Liver (tissue), 9 donors: Measurements from ENCODE around the gene ZNF217. TPM values are rescaled to one million over a fixed set of nuclear protein-coding genes. Genes with fewer than 3 reads are reported as not detected.
"Not testable (repeated sequence)": the region's sequence is repeated elsewhere in the genome, so short reads cannot be mapped to it uniquely, and the experiment has no call there.

Experiments used
- DNase-seq: peaks from one replicate; pipeline ENCODE4 v3.0.0-alpha.2; 2017; ENCODE audit warnings: low spot score
- H3K27ac ChIP-seq, 2 donors: one replicate each; pipeline ENCODE4 v1.7.0; 2013; ENCODE audit warnings: inconsistent platforms in 2 of 2, low read length in 2 of 2, control low read depth in 1 of 2, low read depth in 1 of 2, mild to moderate bottlenecking in 1 of 2
- H3K27me3 ChIP-seq, 4 donors: one replicate each; pipeline versions ENCODE4 v1.6.1 to v1.7.0; 2013; ENCODE audit warnings: low read length in 3 of 4, inconsistent platforms in 1 of 4, mild to moderate bottlenecking in 1 of 4, moderate library complexity in 1 of 4; ENCODE audit not compliant: control insufficient read depth in 4 of 4, insufficient read depth in 4 of 4
- H3K36me3 ChIP-seq, 4 donors: one replicate each; pipeline versions ENCODE4 v1.6.1 to v1.7.0; 2013; ENCODE audit warnings: low read length in 3 of 4, mild to moderate bottlenecking in 3 of 4, low read depth in 1 of 4, moderate library complexity in 1 of 4; ENCODE audit not compliant: control insufficient read depth in 4 of 4, insufficient read depth in 3 of 4
- H3K4me1 ChIP-seq, 4 donors: one replicate each; pipeline versions ENCODE4 v1.6.1 to v1.7.0; 2013; ENCODE audit warnings: low read length in 3 of 4, mild to moderate bottlenecking in 3 of 4, moderate library complexity in 1 of 4; ENCODE audit not compliant: control insufficient read depth in 4 of 4, insufficient read depth in 4 of 4
- H3K4me3 ChIP-seq, 3 donors: one replicate each; pipeline versions ENCODE4 v1.6.1 to v1.7.0; 2013; ENCODE audit warnings: low read length in 3 of 3, control low read depth in 1 of 3, low read depth in 1 of 3, mild to moderate bottlenecking in 1 of 3
- H3K9ac ChIP-seq, 2 donors: one replicate each; pipeline ENCODE4 v1.7.0; 2013; ENCODE audit warnings: low read length in 2 of 2, mild to moderate bottlenecking in 2 of 2, moderate library complexity in 2 of 2, control low read depth in 1 of 2, low read depth in 1 of 2
- H3K9me3 ChIP-seq, 4 donors: one replicate each; pipeline versions ENCODE4 v1.6.1 to v1.7.0; 2013; ENCODE audit warnings: low read length in 3 of 4; ENCODE audit not compliant: control insufficient read depth in 4 of 4
- EGR1 ChIP-seq, 2 donors: IDR thresholded peaks; 2 replicates each; pipeline ENCODE4 v1.6.1; 2016 to 2018; ENCODE audit warnings: antibody characterized with exemption in 2 of 2, low read depth in 2 of 2
- FOXA1 ChIP-seq: IDR thresholded peaks from 2 replicates; pipeline ENCODE4 v1.6.1; 2016; ENCODE audit warnings: antibody characterized with exemption
- FOXA2 ChIP-seq: IDR thresholded peaks from 2 replicates; pipeline ENCODE4 v1.6.1; 2016; ENCODE audit warnings: antibody characterized with exemption
- GABPA ChIP-seq, 2 donors: IDR thresholded peaks in 1 of 2; conservative IDR thresholded peaks in 1 of 2; 2 replicates each; pipeline ENCODE4 v1.6.1; 2016; ENCODE audit warnings: antibody characterized with exemption in 2 of 2, mild to moderate bottlenecking in 1 of 2, moderate library complexity in 1 of 2
- HNF4A ChIP-seq, 2 donors: conservative IDR thresholded peaks; 2 replicates each; pipeline ENCODE4 v1.6.1; 2016; ENCODE audit warnings: antibody characterized with exemption in 2 of 2, mild to moderate bottlenecking in 2 of 2
- HNF4G ChIP-seq: IDR thresholded peaks from 2 replicates; pipeline ENCODE4 v1.6.1; 2016; ENCODE audit warnings: antibody characterized with exemption
- JUND ChIP-seq, 2 donors: IDR thresholded peaks; 2 replicates each; pipeline ENCODE4 v1.6.1; 2016; ENCODE audit warnings: antibody characterized with exemption in 2 of 2
- NR2F2 ChIP-seq: IDR thresholded peaks from 2 replicates; pipeline ENCODE4 v1.6.1; 2016; ENCODE audit warnings: antibody characterized with exemption
- RAD21 ChIP-seq, 2 donors: IDR thresholded peaks; 2 replicates each; pipeline ENCODE4 v1.6.1; 2016; ENCODE audit warnings: antibody characterized with exemption in 2 of 2, mild to moderate bottlenecking in 2 of 2
- RXRA ChIP-seq, 2 donors: IDR thresholded peaks; 2 replicates each; pipeline ENCODE4 v1.6.1; 2017 to 2018; ENCODE audit warnings: antibody characterized with exemption in 2 of 2, mild to moderate bottlenecking in 1 of 2
- SP1 ChIP-seq: IDR thresholded peaks from 2 replicates; pipeline ENCODE4 v1.6.1; 2018; ENCODE audit warnings: antibody characterized with exemption, mild to moderate bottlenecking
- TAF1 ChIP-seq: conservative IDR thresholded peaks from 2 replicates; pipeline ENCODE4 v1.6.1; 2016; ENCODE audit warnings: antibody characterized with exemption, mild to moderate bottlenecking
- WGBS: extraction: QIAGEN DNeasy Blood & Tissue Kit; methylation state at CpG from one replicate; pipeline ENCODE4 v1.1.7; 2013; 5-methylcytosine and 5-hydroxymethylcytosine counted together
- polyA plus RNA-seq, 2 donors: library from polyadenylated mRNA; stranded (reverse) in 1 of 2; unstranded in 1 of 2; fragments of 200-250 nt in 1 of 2; fragments of >200 nt in 1 of 2; fragmentation: Nextera tagmentation in 1 of 2; extraction: Ambion mirVana in 1 of 2; gene quantifications; one replicate each; pipeline versions ENCODE4 v1.2.1 to v1.2.3, GENCODE V29; 2013 to 2015
- total RNA-seq, 2 donors: library from RNA; depleted of rRNA; stranded (reverse); fragments of >200 nt; gene quantifications; one replicate each; pipeline ENCODE4 v1.2.3, GENCODE V29; 2014
- TF ChIP-seq, protein P1 (sequence below): IDR thresholded peaks from 2 replicates; pipeline ENCODE4 v1.6.1; 2016; ENCODE audit warnings: antibody characterized with exemption, mild to moderate bottlenecking
- TF ChIP-seq, protein P2 (sequence below): IDR thresholded peaks from 2 replicates; pipeline ENCODE4 v1.6.1; 2016; ENCODE audit warnings: antibody characterized with exemption
- TF ChIP-seq, protein P3 (sequence below): fragments of 150-350 bp; IDR thresholded peaks from 2 replicates; pipeline ENCODE4 v1.5.1; 2017; ENCODE audit warnings: improper control_type of control experiment, low read depth, low read length; ENCODE audit not compliant: missing input control
- TF ChIP-seq, protein P4 (sequence below): IDR thresholded peaks from 2 replicates; pipeline ENCODE4 v1.6.1; 2016; ENCODE audit warnings: antibody characterized with exemption
- TF ChIP-seq, protein P5 (sequence below): IDR thresholded peaks from 2 replicates; pipeline ENCODE4 v1.6.1; 2016; ENCODE audit warnings: antibody characterized with exemption
- donor health status: healthy.
- donor health status: healthy.
- donor health status: healthy.
- donor health status: healthy.
- donor health status: healthy.

ZNF217 gene
- total and polyA plus RNA-seq, 4 donors, result 4.2 to 16.3 (median 11.2) TPM

DNA sequence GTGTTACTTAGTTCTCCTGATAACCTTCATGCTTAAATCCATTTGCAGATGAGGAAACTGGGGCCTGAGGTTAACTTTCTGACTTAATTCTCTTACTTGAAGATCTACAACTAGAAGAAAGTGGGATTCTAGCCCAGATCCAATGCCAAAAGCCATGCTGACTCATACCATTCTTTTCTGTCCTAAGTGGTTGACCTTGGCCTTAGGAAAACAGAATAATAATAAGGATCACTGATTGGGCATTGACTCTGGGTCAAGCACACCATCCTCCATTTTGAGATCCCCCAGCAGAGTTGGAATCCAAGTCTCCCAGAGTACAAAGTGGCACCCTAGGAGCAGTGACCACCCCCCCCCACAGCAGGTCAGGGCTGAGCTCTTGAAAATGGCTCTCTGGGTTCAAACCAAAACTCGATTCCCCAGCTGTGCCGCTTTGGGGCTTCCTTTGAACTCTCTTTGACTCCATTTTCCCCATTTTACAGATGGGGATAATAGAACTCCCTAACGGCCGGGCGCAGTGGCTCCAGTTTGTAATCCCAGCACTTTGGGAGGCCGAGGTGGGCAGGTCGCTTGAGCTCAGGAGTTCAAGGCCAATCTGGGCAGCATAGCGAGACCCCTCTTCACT is 12.8 kb upstream of the ZNF217 start:
- WGBS, result 93% methylated on average over 8 of the region's 8 CpGs
- H3K4me1 ChIP-seq, result peaks cover 0 to 3% (median 0%) of the 10 kb centered on the region in 4 donors
- H3K9ac ChIP-seq, result no peak overlapping the region
- no peaks in the 10 kb centered on the region for H3K36me3 ChIP-seq
- H3K27me3 ChIP-seq, result no peaks in the 10 kb centered on the region
- H3K9me3 ChIP-seq, result no peaks in the 10 kb centered on the region
- TF ChIP-seq, protein P1, sequence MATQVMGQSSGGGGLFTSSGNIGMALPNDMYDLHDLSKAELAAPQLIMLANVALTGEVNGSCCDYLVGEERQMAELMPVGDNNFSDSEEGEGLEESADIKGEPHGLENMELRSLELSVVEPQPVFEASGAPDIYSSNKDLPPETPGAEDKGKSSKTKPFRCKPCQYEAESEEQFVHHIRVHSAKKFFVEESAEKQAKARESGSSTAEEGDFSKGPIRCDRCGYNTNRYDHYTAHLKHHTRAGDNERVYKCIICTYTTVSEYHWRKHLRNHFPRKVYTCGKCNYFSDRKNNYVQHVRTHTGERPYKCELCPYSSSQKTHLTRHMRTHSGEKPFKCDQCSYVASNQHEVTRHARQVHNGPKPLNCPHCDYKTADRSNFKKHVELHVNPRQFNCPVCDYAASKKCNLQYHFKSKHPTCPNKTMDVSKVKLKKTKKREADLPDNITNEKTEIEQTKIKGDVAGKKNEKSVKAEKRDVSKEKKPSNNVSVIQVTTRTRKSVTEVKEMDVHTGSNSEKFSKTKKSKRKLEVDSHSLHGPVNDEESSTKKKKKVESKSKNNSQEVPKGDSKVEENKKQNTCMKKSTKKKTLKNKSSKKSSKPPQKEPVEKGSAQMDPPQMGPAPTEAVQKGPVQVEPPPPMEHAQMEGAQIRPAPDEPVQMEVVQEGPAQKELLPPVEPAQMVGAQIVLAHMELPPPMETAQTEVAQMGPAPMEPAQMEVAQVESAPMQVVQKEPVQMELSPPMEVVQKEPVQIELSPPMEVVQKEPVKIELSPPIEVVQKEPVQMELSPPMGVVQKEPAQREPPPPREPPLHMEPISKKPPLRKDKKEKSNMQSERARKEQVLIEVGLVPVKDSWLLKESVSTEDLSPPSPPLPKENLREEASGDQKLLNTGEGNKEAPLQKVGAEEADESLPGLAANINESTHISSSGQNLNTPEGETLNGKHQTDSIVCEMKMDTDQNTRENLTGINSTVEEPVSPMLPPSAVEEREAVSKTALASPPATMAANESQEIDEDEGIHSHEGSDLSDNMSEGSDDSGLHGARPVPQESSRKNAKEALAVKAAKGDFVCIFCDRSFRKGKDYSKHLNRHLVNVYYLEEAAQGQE, result no peak
- TF ChIP-seq HNF4G (no peak), HNF4A (conservative IDR thresholded peaks at IDR 0.05) (no peak), FOXA1 (no peak), RXRA (IDR thresholded peaks at IDR 0.05) (no peak), FOXA2 (no peak), EGR1 (IDR thresholded peaks at IDR 0.05; ENCODE audit: low read depth in 2 of 2) (no peak), TAF1 (no peak), RAD21 (IDR thresholded peaks at IDR 0.05) (no peak), NR2F2 (no peak), GABPA (IDR thresholded peaks at IDR 0.05 in 1 of 2, conservative IDR thresholded peaks at IDR 0.05 in 1 of 2) (no peak), JUND (IDR thresholded peaks at IDR 0.05) (no peak), SP1 (no peak)
- TF ChIP-seq, protein P2, sequence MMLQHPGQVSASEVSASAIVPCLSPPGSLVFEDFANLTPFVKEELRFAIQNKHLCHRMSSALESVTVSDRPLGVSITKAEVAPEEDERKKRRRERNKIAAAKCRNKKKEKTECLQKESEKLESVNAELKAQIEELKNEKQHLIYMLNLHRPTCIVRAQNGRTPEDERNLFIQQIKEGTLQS, result no peak
- TF ChIP-seq, protein P3, sequence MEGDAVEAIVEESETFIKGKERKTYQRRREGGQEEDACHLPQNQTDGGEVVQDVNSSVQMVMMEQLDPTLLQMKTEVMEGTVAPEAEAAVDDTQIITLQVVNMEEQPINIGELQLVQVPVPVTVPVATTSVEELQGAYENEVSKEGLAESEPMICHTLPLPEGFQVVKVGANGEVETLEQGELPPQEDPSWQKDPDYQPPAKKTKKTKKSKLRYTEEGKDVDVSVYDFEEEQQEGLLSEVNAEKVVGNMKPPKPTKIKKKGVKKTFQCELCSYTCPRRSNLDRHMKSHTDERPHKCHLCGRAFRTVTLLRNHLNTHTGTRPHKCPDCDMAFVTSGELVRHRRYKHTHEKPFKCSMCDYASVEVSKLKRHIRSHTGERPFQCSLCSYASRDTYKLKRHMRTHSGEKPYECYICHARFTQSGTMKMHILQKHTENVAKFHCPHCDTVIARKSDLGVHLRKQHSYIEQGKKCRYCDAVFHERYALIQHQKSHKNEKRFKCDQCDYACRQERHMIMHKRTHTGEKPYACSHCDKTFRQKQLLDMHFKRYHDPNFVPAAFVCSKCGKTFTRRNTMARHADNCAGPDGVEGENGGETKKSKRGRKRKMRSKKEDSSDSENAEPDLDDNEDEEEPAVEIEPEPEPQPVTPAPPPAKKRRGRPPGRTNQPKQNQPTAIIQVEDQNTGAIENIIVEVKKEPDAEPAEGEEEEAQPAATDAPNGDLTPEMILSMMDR, result no peak
- TF ChIP-seq, protein P4, sequence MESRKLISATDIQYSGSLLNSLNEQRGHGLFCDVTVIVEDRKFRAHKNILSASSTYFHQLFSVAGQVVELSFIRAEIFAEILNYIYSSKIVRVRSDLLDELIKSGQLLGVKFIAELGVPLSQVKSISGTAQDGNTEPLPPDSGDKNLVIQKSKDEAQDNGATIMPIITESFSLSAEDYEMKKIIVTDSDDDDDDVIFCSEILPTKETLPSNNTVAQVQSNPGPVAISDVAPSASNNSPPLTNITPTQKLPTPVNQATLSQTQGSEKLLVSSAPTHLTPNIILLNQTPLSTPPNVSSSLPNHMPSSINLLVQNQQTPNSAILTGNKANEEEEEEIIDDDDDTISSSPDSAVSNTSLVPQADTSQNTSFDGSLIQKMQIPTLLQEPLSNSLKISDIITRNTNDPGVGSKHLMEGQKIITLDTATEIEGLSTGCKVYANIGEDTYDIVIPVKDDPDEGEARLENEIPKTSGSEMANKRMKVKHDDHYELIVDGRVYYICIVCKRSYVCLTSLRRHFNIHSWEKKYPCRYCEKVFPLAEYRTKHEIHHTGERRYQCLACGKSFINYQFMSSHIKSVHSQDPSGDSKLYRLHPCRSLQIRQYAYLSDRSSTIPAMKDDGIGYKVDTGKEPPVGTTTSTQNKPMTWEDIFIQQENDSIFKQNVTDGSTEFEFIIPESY, result no peak
- TF ChIP-seq, protein P5, sequence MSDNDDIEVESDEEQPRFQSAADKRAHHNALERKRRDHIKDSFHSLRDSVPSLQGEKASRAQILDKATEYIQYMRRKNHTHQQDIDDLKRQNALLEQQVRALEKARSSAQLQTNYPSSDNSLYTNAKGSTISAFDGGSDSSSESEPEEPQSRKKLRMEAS, result no peak
- no peak overlapping the region for H3K4me3 ChIP-seq
- no peak for DNase-seq
- no peak overlapping the region for H3K27ac ChIP-seq

DNA sequence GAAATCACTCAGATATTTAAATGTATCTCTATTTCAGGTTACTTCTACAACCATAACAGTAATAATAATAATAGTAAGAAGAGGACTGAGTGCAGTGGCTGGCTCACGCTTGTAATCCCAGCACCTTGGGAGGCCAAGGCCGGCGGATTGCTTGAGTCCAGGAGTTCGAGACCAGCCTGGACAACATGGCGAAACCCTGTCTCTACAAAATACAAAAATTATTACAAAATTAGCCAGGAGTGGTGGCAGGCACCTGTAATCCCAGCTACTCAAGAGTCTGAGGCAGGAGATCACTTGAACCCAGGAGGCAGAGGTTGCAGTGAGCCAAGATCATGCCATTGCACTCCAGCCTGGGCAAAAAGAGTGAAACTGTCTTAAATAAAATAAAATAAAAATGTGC is 11.8 kb upstream of the ZNF217 start:
- not testable (repeated sequence) for H3K36me3 ChIP-seq, H3K27me3 ChIP-seq, H3K4me3 ChIP-seq, H3K9me3 ChIP-seq, H3K27ac ChIP-seq, H3K4me1 ChIP-seq, H3K9ac ChIP-seq
- peak; percentile 14 for DNase-seq
- 98% methylated on average over 5 of the region's 5 CpGs for WGBS

DNA sequence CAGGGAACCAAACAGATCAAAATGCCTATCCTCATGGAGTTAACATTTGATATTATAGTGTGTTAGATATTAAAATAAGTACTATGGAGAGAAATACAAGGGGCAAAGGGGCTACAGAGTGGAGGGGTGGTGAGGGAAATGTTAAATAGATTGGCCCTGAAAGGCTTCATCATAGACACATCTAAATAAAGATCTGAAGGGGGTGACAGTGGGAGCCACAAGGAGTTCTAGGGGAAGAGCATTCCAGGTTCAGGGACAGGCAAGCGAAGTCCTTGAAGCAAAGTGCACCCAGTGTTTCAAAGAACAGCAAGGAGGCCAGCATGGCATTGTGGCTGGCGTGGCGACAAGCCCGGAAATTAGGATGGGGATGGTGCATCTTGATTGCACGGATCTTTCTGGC is 11.2 kb upstream of the ZNF217 start:
- not testable (repeated sequence) for H3K36me3 ChIP-seq, H3K27ac ChIP-seq, H3K4me1 ChIP-seq, H3K9ac ChIP-seq, H3K9me3 ChIP-seq, H3K4me3 ChIP-seq, H3K27me3 ChIP-seq, DNase-seq
- WGBS, result 100% methylated on average over 4 of the region's 5 CpGs
